Umbilical cord (tissue), 2 donors: ENCODE results near the gene RILPL1. TPM values are rescaled to one million over a fixed set of nuclear protein-coding genes. Genes with fewer than 3 reads are reported as not detected.
A peak's percentile ranks its signal among the peaks of the same experiment; 100 is the strongest.
"Not testable (repeated sequence)": the region's sequence is repeated elsewhere in the genome, so short reads cannot be mapped to it uniquely, and the experiment has no call there.

Source experiments
- DNase-seq: peaks from one replicate; pipeline ENCODE4 v3.0.0-alpha.2; 2015; ENCODE audit warnings: low spot score
- total RNA-seq: library from RNA; depleted of rRNA; stranded (reverse); fragments of >200 nt; gene quantifications from one replicate; pipeline ENCODE4 v1.2.3, GENCODE V29; 2014; ENCODE audit warnings: low replicate concordance; ENCODE audit not compliant: insufficient read depth

The RILPL1 gene
- 8.2 TPM for total RNA-seq

- DNase-seq: peak; percentile 72
Observed at GRCh38 chr12:123533672-123534643, at the start of gene RILPL1. Gene RILPL1 (minus strand): TSS chr12:123533719. CDS start chr12:123533482, 237 bp downstream.

GRCh38 chr12:123580772-123581171 lies 47.3 kb upstream of the RILPL1 start:
- DNase-seq: no peak

GRCh38 chr12:123578829-123579228 lies 45.3 kb upstream of the RILPL1 start:
- DNase-seq: not testable (repeated sequence)

- no peak for DNase-seq
Observed at GRCh38 chr12:123578243-123578642, 44.7 kb upstream of the RILPL1 start.

GRCh38 chr12:123576611-123577010 lies 43.1 kb upstream of the RILPL1 start:
- DNase-seq: no peak

- no peak for DNase-seq
Observed at GRCh38 chr12:123573870-123574269, 40.4 kb upstream of the RILPL1 start.

GRCh38 chr12:123572391-123572790 lies 38.9 kb upstream of the RILPL1 start:
- DNase-seq: no peak

- DNase-seq: peak; percentile 42
Observed at GRCh38 chr12:123571343-123571813, 37.9 kb upstream of the RILPL1 start.

GRCh38 chr12:123559468-123559867 lies 25.9 kb upstream of the RILPL1 start:
- no peak for DNase-seq

GRCh38 chr12:123558487-123558886 lies 25.0 kb upstream of the RILPL1 start:
- not testable (repeated sequence) for DNase-seq

- not testable (repeated sequence) for DNase-seq
Observed at GRCh38 chr12:123554843-123555242, 21.3 kb upstream of the RILPL1 start.

GRCh38 chr12:123554136-123554535 lies 20.6 kb upstream of the RILPL1 start:
- not testable (repeated sequence) for DNase-seq

GRCh38 chr12:123550700-123551099 lies 17.2 kb upstream of the RILPL1 start:
- no peak for DNase-seq

GRCh38 chr12:123548107-123548506 lies 14.6 kb upstream of the RILPL1 start:
- no peak for DNase-seq

GRCh38 chr12:123546281-123546680 lies 12.8 kb upstream of the RILPL1 start:
- DNase-seq: peak; percentile 33

GRCh38 chr12:123543541-123543940 lies 10.0 kb upstream of the RILPL1 start:
- no peak for DNase-seq

- no peak for DNase-seq
Observed at GRCh38 chr12:123540899-123541662, 7.6 kb upstream of the RILPL1 start.

GRCh38 chr12:123535952-123536351 lies 2.4 kb upstream of the RILPL1 start:
- DNase-seq: not testable (repeated sequence)

- DNase-seq: peak; percentile 45
Observed at GRCh38 chr12:123532808-123533649, 490 bp downstream of the RILPL1 start.

GRCh38 chr12:123532019-123532418 lies 1.5 kb downstream of the RILPL1 start:
- peak; percentile 35 for DNase-seq

- DNase-seq: no peak
Observed at GRCh38 chr12:123531091-123531490, 2.4 kb downstream of the RILPL1 start.
